GM15510 (cell line): ENCODE data around the gene DCPS.

Experiments used
- POLR2A ChIP-seq: IDR thresholded peaks from 3 replicates; pipeline ENCODE4 v1.6.1; 2011; ENCODE audit warnings: borderline replicate concordance; ENCODE audit not compliant: insufficient read length; ENCODE audit errors: extremely low read depth

The DCPS gene

GRCh38 chr11:126335463-126335760, 31.6 kb downstream of the DCPS start:
- TF ChIP-seq POLR2A, result no peak

GRCh38 chr11:126336138-126336541, 32.3 kb downstream of the DCPS start:
- TF ChIP-seq POLR2A, result no peak

GRCh38 chr11:126336671-126337101, 32.8 kb downstream of the DCPS start:
- no peak for TF ChIP-seq POLR2A

GRCh38 chr11:126337126-126337473, 33.2 kb downstream of the DCPS start:
- no peak for TF ChIP-seq POLR2A

- TF ChIP-seq POLR2A, result no peak
Observed at GRCh38 chr11:126337474-126338241, 33.8 kb downstream of the DCPS start.

GRCh38 chr11:126338346-126339055, 34.6 kb downstream of the DCPS start:
- no peak for TF ChIP-seq POLR2A

GRCh38 chr11:126339073-126339862, 35.4 kb downstream of the DCPS start:
- no peak for TF ChIP-seq POLR2A

- TF ChIP-seq POLR2A, result no peak
Observed at GRCh38 chr11:126339863-126340434, 36.1 kb downstream of the DCPS start.

GRCh38 chr11:126340960-126341606, 37.2 kb downstream of the DCPS start:
- no peak for TF ChIP-seq POLR2A

- TF ChIP-seq POLR2A, result no peak
Observed at GRCh38 chr11:126341760-126342161, 37.9 kb downstream of the DCPS start.

- TF ChIP-seq POLR2A, result no peak
Observed at GRCh38 chr11:126343051-126343450, 39.2 kb downstream of the DCPS start.

GRCh38 chr11:126344141-126345080, 40.6 kb downstream of the DCPS start:
- no peak for TF ChIP-seq POLR2A

- no peak for TF ChIP-seq POLR2A
Observed at GRCh38 chr11:126345283-126345682, 41.4 kb downstream of the DCPS start.

GRCh38 chr11:126345759-126346585, 42.1 kb downstream of the DCPS start:
- no peak for TF ChIP-seq POLR2A

GRCh38 chr11:126346586-126346940, 42.7 kb downstream of the DCPS start:
- TF ChIP-seq POLR2A, result no peak
